Colon (tissue), 2 donors: Measurements from ENCODE around the gene NPAS3.

Experiments
- FAIRE-seq: peaks from 2 replicates; lab custom pipeline; 2012; peaks lifted over from hg19 to GRCh38; lab: Jason Lieb, UNC
- donor health status: control.
- donor health status: control.

The NPAS3 gene

GRCh38 chr14:32938719-32939253, at the start of gene NPAS3:
Gene NPAS3, plus strand, starts transcription at chr14:32938879.
- no peak for FAIRE-seq

GRCh38 chr14:32896979-32897697, 41.5 kb upstream of the NPAS3 start:
- no peak for FAIRE-seq

GRCh38 chr14:32897698-32898064, 41.0 kb upstream of the NPAS3 start:
- FAIRE-seq: no peak

- FAIRE-seq: no peak
These were observed 39.8 kb upstream of the NPAS3 start for GRCh38 chr14:32898876-32899275.

GRCh38 chr14:32900547-32900946, 38.1 kb upstream of the NPAS3 start:
- FAIRE-seq: no peak

DNA sequence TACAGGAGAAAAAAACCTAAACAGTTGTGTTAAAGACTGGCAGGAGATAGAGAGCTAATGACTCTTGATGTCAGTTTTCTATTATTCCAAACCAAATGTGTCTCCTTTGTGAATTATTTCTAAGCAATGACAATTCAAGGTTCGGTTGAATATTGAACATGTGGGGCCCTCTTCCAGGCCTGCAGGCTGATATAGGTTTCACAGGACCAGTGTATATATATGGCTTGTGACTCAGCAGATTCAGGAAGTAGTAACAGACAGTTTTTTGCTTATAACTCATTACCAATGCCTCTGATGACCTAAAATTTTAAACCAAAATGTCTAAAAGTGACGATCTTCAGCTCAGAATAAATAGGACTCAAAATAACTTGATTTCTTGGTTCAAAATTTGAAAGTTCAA, 33.7 kb upstream of the NPAS3 start:
- no peak for FAIRE-seq

GRCh38 chr14:32906672-32907071, 32.0 kb upstream of the NPAS3 start:
- FAIRE-seq: no peak

GRCh38 chr14:32908196-32909084, 30.2 kb upstream of the NPAS3 start:
- no peak for FAIRE-seq

DNA sequence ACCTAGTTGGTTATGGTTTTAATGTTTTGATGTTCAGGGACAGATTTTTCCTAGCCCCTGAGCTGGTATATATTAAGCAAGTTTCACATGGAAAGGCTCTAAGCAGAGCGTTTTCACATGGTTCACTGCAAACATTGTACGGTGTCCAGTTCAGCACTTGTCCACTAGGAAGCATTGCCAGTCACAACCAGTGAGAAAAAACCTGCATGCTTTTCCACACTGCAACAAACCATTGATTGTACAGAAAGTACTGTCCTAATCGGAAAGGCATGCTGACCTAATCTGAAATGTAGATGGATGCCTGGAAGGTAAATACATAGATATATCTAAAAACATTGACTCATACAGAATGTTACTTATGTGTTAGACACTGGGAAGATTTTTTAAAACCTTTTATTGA, 25.0 kb upstream of the NPAS3 start:
- no peak for FAIRE-seq

GRCh38 chr14:32914391-32914790, 24.3 kb upstream of the NPAS3 start:
- no peak for FAIRE-seq

GRCh38 chr14:32920696-32921276, 17.9 kb upstream of the NPAS3 start:
- FAIRE-seq: no peak

DNA sequence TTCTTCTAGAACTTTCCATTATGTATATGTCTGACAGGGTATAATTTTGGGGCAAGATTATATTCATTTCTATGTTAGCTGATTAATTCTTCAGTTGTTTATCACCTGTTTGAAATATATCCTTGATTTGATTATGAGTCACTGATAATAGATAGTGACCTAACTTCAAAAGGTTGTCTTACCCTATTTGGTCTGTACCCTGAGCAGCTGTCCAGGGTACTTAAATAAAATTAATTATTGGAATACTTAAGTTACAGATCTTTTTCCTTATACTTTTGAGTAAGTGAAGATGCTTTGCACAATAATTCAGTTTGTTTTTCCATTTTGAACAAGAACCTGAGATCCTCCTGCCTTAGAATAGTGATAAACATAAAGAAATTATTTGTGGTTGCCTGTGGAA, 13.2 kb upstream of the NPAS3 start:
- FAIRE-seq: no peak

DNA sequence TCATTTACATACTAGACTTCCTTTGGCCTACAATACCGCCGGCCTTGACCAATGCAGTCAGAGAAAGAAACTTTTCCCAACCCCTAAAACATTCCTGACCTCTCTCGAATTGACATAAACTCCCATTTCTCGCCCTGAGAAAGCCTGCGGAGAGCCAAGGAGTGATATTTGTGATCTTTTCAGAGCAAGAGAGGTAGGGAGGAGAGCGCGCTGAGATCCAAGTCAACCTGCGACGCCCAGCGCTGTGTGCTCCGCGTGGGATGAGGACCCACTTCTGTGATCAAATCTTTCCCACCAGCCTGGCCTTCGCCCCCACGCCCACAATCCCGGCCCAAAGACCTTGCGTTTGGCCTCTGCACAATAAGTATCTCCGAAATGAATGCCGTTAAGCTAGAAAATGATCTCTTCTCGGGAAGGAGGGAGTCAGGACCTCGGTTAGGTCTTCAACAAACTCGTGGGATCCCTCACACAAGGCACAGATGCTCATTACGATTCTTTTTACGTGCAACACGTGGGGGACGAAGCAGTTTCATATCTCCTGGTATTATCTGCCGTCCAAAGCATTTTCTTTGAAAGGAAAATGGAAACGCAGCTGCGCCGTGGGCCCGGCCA, 6.3 kb upstream of the NPAS3 start:
- no peak for FAIRE-seq

DNA sequence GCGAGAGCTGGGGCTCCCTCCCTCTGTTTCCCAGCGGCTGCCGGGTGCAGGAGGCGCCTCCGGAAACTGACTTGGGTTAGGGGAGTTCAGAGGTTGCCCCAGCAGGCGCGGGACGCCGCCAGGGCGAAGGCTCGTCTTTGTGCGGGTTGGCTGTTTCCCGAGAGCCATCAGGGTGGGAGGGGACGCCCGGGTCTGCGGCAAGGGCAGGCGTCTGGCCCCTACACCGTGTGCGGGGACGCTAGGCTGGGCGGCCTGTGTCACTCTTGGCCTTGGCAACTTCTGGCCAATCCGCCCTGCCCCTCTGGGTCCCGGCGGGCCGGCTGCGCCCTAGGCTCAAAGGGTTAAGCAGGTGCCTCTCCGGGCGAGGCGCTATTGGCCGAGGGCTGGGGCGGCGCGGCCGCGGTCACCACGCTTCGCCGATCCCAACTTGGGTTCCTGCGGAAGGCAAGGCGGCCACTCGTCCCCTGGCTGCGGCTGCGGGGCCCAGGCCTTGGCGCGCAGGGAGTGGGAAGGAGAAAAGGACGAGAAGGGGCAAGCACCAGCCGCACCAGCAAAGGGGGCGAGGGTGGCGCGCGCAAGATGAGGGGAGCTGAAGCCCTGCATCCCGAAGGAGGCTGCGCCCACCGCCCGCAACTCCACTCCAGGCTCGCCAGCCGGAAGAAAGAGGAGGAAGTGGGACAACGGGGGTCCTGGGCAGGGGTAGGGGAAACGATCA, 5.6 kb upstream of the NPAS3 start:
- FAIRE-seq: no peak

GRCh38 chr14:32933629-32934072, 5.0 kb upstream of the NPAS3 start:
- no peak for FAIRE-seq

DNA sequence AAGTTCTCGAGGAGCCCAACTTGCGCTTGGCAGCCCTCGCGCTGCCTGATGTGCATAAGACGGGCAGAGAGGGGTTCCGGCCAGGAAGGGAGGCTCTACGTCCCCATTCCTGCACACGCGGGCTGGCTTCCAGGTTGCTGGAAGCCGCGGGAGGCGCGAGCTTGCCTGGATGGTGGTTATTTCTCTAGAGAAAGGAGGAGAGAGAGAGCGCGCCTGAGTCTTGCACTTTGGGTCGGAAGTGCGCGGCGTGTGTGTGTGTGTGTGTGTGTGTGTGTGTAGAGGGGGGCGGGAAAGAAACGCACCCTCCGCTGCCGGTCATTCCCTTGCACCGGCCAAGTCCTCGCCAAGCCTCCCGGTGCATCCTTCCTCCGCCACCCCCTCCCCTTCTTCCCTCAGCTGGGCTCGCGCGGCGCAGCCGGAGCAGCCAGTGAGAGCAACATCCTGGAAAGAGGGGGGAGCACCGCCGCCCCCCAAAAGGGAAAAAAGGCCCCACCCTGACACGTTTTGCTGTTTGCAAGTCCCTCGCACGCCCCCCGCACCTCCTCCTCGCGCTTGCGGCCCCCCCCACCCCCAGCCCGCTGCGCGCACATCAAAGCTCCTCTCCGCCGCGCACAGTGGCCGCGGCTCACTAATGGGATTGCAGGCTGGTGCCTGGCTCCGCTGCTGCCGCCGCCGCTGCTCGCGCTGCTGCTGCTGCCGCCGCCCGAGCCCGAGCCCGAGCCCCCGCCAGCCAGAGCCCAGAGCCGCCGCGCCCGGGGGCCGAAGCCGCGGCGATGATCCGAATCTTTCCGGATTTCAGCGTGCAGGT, 4.4 kb upstream of the NPAS3 start:
- no peak for FAIRE-seq

DNA sequence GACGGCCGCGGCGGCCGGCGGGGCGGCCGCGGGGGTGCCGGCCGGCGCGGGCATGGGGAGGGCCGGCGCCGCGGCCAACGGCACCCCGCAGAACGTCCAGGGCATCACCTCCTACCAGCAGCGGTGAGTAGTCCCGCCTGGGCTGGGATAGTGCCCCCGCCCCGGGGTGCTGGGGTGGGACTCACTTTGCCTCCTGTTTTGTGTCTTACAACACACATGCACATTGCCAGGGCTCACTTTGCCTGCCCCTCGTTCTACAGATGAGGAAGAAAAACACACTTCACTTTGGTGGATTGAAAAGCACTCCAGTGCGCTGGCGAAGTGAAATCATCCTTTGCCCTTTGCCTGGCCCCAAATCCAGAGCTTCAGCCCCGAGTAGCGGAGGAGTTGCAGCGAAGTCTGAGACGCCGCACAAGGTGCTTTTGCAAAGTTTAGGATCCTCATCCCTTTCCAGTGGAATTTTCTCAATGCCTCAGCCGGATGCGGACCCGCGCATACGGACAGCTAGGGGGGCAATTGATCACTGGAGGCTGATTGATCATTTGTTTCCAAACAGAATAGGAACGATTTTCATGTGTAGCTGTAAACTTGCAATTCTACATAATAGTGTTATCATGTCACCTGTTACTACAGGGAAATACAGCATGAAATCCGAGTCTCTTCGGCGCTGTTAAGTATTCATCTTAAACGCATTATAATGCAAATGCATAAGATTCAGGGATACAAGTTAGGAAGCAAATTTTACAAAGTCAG, 3.6 kb upstream of the NPAS3 start:
- FAIRE-seq: no peak

DNA sequence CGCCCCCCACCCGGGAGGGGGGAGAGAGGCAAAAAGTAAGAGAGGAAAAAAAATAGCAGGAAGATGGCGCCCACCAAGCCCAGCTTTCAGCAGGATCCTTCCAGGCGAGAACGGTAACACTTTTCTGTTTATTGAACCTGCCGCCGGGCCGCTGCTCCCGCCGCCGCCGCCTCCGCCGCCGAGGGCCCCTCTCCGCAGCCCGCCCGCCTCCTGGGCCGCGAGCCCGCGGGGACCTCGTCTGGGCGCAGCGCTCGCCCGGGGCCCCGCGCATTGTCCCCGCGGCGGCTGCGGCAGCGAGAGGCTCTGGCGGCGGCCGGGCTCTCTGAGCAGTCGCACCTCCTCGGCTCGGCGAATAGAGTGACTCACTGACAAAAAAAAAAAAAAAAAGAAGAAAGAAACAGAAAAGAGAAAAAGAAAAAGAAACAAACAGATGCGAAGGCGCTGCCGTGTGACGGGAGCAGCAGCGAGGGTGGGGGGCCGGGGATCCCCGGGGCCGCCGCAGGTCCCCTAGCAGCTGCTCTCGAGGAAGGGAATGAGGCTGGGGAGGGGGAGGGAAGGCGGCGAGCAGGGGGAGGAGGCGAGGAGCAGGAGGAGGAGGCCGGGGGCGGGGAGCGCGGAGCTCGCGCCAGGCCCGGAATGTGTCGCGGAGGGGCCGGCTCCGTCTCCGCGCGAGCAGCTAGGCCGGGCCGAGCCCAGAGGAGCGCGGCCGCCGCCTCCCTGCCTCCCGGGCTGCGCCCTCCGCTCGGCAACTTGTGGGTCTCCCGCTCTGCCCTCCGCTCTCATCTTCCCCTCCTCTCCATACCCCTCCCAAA, 781 bp downstream of the NPAS3 start:
- FAIRE-seq: no peak

- FAIRE-seq: no peak
These were observed 1.5 kb downstream of the NPAS3 start for GRCh38 chr14:32940066-32940651.
